ENCODE data around the gene RADIL. TPM values are rescaled to one million over a fixed set of nuclear protein-coding genes. Genes with fewer than 3 reads are reported as not detected.

The RADIL gene
- total RNA-seq, 1 donor from 2014 or later = 2.4 TPM

- TF ChIP-seq CTCF (IDR thresholded peaks at IDR 0.05; ENCODE audit: unreplicated experiment) = no peak
- H3K4me1 Mint-ChIP-seq (ENCODE audit: unreplicated experiment) = no peaks in the 10 kb centered on the region
- H3K27me3 Mint-ChIP-seq (ENCODE audit: unreplicated experiment) = peaks cover 9% of the 10 kb centered on the region
- no peak overlapping the region for H3K27ac Mint-ChIP-seq (ENCODE audit: unreplicated experiment)
- H3K9me3 Mint-ChIP-seq (ENCODE audit: unreplicated experiment) = no peaks in the 10 kb centered on the region
- H3K36me3 Mint-ChIP-seq (ENCODE audit: low read depth, unreplicated experiment) = peaks cover 5% of the 10 kb centered on the region
- no peak for DNase-seq (ENCODE audit: low spot score)
- H3K4me3 Mint-ChIP-seq (ENCODE audit: unreplicated experiment) = no peak overlapping the region
Observed at GRCh38 chr7:4832711-4833110, 50.8 kb downstream of the RADIL start.

GRCh38 chr7:4831723-4832495 is 51.6 kb downstream of the RADIL start:
- Mint-ChIP-seq H3K4me3 (ENCODE audit: unreplicated experiment) (no peak overlapping the region), H3K27me3 (ENCODE audit: unreplicated experiment) (peaks cover 5% of the 10 kb centered on the region), H3K27ac (ENCODE audit: unreplicated experiment) (no peak overlapping the region), H3K9me3 (ENCODE audit: unreplicated experiment) (no peaks in the 10 kb centered on the region), H3K4me1 (ENCODE audit: unreplicated experiment) (no peaks in the 10 kb centered on the region), H3K36me3 (ENCODE audit: low read depth, unreplicated experiment) (no peaks in the 10 kb centered on the region)
- no peak for DNase-seq (ENCODE audit: low spot score)
- no peak for TF ChIP-seq CTCF (IDR thresholded peaks at IDR 0.05; ENCODE audit: unreplicated experiment)

- peak; percentile 61 for TF ChIP-seq CTCF (IDR thresholded peaks at IDR 0.05; ENCODE audit: unreplicated experiment)
- Mint-ChIP-seq H3K27me3 (ENCODE audit: unreplicated experiment) (peaks cover 5% of the 10 kb centered on the region), H3K27ac (ENCODE audit: unreplicated experiment) (no peak overlapping the region), H3K9me3 (ENCODE audit: unreplicated experiment) (no peaks in the 10 kb centered on the region), H3K36me3 (ENCODE audit: low read depth, unreplicated experiment) (no peaks in the 10 kb centered on the region), H3K4me3 (ENCODE audit: unreplicated experiment) (no peak overlapping the region), H3K4me1 (ENCODE audit: unreplicated experiment) (no peaks in the 10 kb centered on the region)
- peak; percentile 89 for DNase-seq (ENCODE audit: low spot score)
Observed at GRCh38 chr7:4830176-4830575, 53.3 kb downstream of the RADIL start.

- no peaks in the 10 kb centered on the region for H3K4me1 Mint-ChIP-seq (ENCODE audit: unreplicated experiment)
- no peaks in the 10 kb centered on the region for H3K9me3 Mint-ChIP-seq (ENCODE audit: unreplicated experiment)
- H3K4me3 Mint-ChIP-seq (ENCODE audit: unreplicated experiment) = no peak overlapping the region
- no peak for DNase-seq (ENCODE audit: low spot score)
- TF ChIP-seq CTCF (IDR thresholded peaks at IDR 0.05; ENCODE audit: unreplicated experiment) = no peak
- no peak overlapping the region for H3K27ac Mint-ChIP-seq (ENCODE audit: unreplicated experiment)
- peaks cover 5% of the 10 kb centered on the region for H3K27me3 Mint-ChIP-seq (ENCODE audit: unreplicated experiment)
- no peaks in the 10 kb centered on the region for H3K36me3 Mint-ChIP-seq (ENCODE audit: low read depth, unreplicated experiment)
Observed at GRCh38 chr7:4828720-4829383, 54.7 kb downstream of the RADIL start.

- no peak for TF ChIP-seq CTCF (IDR thresholded peaks at IDR 0.05; ENCODE audit: unreplicated experiment)
- Mint-ChIP-seq H3K9me3 (ENCODE audit: unreplicated experiment) (no peaks in the 10 kb centered on the region), H3K27me3 (ENCODE audit: unreplicated experiment) (peaks cover 6% of the 10 kb centered on the region), H3K4me3 (ENCODE audit: unreplicated experiment) (no peak overlapping the region), H3K4me1 (ENCODE audit: unreplicated experiment) (peaks cover 3% of the 10 kb centered on the region), H3K27ac (ENCODE audit: unreplicated experiment) (no peak overlapping the region), H3K36me3 (ENCODE audit: low read depth, unreplicated experiment) (no peaks in the 10 kb centered on the region)
- no peak for DNase-seq (ENCODE audit: low spot score)
Observed at GRCh38 chr7:4825081-4825480, 58.4 kb downstream of the RADIL start.
